Vagina (tissue), 2 donors: ENCODE data around the gene ATP8A2. TPM values are rescaled to one million over a fixed set of nuclear protein-coding genes. Genes with fewer than 3 reads are reported as not detected.

Experiments
- DNase-seq, 2 donors: peaks; one replicate each; pipeline ENCODE4 v3.0.0-alpha.2; 2017; ENCODE audit errors: extremely low spot score in 2 of 2
- H3K27ac ChIP-seq: fragments of 200-600 bp; sonication (generic); one replicate; pipeline ENCODE4 v1.5.1; 2019
- H3K27me3 ChIP-seq: fragments of 200-600 bp; sonication (generic); one replicate; pipeline ENCODE4 v1.5.1; 2019
- H3K36me3 ChIP-seq, 2 donors: fragments of 200-600 bp; sonication (generic); one replicate each; pipeline ENCODE4 v1.5.1; 2017 to 2019
- H3K4me1 ChIP-seq: fragments of 200-600 bp; sonication (generic); one replicate; pipeline ENCODE4 v1.5.1; 2019
- H3K4me3 ChIP-seq, 2 donors: fragments of 200-600 bp; sonication (generic); 1 replicate in 1 of 2; 2 replicates in 1 of 2; pipeline ENCODE4 v1.5.1; 2016 to 2019
- H3K9me3 ChIP-seq: fragments of 200-600 bp; sonication (generic); one replicate; pipeline ENCODE4 v1.5.1; 2019
- CTCF ChIP-seq, 3 experiments: fragments of 450-650 bp in 2 of 3; fragments of 200-600 bp in 1 of 3; sonication (generic) in 1 of 3; IDR thresholded peaks; one replicate each; pipeline ENCODE4 v1.5.1; 2017 to 2019; ENCODE audit warnings: antibody characterized with exemption in 3 of 3, mild to moderate bottlenecking in 2 of 3, moderate library complexity in 2 of 3
- POLR2A ChIP-seq, 2 donors: fragments of 450-650 bp; IDR thresholded peaks; one replicate each; pipeline ENCODE4 v1.6.1; 2017; ENCODE audit warnings: antibody characterized with exemption in 2 of 2, mild to moderate bottlenecking in 2 of 2, moderate library complexity in 2 of 2
- POLR2AphosphoS5 ChIP-seq, 2 donors: sonication (generic); formaldehyde crosslinking; IDR thresholded peaks; one replicate each; pipeline ENCODE4 v1.9.0; 2017; ENCODE audit warnings: antibody characterized with exemption in 2 of 2, mild to moderate bottlenecking in 2 of 2, low read depth in 1 of 2; ENCODE audit not compliant: insufficient read depth in 1 of 2
- intact Hi-C: fragments of 100-400 bp; cut with DNase I; formaldehyde crosslinking; loops from one replicate; pipeline ENCODE4 v1.15.1; 2023
- total RNA-seq: library from RNA; depleted of rRNA; stranded (reverse); fragments of >200 nt; gene quantifications from one replicate; pipeline ENCODE4 v1.2.3, GENCODE V29; 2016

The ATP8A2 gene
- total RNA-seq, 1 donor from 2014 or later: 1.5 TPM

DNA sequence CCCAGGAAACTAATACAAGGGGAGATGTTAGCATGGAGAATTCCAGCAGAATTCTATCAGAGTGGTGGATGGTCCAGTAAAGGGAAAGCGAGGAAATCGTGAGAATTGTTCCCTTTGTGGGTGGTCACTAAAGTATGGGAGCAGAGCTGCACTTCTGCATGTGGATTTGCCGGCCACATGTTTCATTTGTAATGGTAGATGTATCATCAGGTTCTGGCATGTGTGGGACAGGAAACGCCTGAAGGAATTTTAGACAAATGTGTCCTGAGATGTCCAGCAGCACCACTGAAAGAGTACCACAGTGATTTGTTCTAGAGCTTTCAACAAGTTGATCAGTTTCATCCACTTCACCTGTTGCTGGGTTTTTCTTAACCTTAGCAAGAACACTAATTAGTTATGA, 371.6 kb downstream of the ATP8A2 start:
- H3K4me1 ChIP-seq: no peaks in the 10 kb centered on the region
- H3K27me3 ChIP-seq: no peaks in the 10 kb centered on the region
- no peaks in the 10 kb centered on the region for H3K9me3 ChIP-seq
- H3K36me3 ChIP-seq: no peaks in the 10 kb centered on the region
- intact Hi-C loops: no loop called here
- H3K27ac ChIP-seq: no peak overlapping the region
- no peak for TF ChIP-seq CTCF (IDR thresholded peaks at IDR 0.05)
- TF ChIP-seq POLR2A (IDR thresholded peaks at IDR 0.05): no peak
- no peak for TF ChIP-seq POLR2AphosphoS5 (IDR thresholded peaks at IDR 0.05; ENCODE audit: insufficient read depth in 1 of 2, low read depth in 1 of 2)
- H3K4me3 ChIP-seq: no peak overlapping the region
- no peak for DNase-seq

DNA sequence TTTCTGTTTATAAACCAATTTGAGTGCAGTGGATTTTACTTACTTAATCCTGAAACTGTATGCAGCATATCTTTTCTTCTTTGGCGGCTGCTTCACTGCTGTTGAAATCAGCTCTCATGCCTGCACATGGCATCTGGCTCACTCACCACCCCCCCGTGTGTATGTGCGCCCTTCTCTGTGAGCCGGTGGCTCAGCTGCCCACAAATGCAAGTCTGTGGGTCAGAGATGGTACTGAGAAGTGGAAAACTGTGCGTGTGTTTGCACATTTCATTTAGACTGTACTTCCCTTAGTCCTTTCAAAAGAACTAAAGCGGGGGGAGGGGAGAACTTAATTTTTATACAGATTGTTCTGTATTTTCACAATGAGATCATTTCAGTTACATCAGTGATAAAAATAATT, 372.4 kb downstream of the ATP8A2 start:
- intact Hi-C loops: no loop called here
- Histone ChIP-seq H3K27ac (no peak overlapping the region), H3K27me3 (no peaks in the 10 kb centered on the region), H3K36me3 (no peaks in the 10 kb centered on the region), H3K4me1 (no peaks in the 10 kb centered on the region), H3K4me3 (no peak overlapping the region), H3K9me3 (no peaks in the 10 kb centered on the region)
- no peak for DNase-seq
- TF ChIP-seq CTCF (IDR thresholded peaks at IDR 0.05) (no peak), POLR2A (IDR thresholded peaks at IDR 0.05) (no peak), POLR2AphosphoS5 (IDR thresholded peaks at IDR 0.05; ENCODE audit: insufficient read depth in 1 of 2, low read depth in 1 of 2) (no peak)

- no peaks in the 10 kb centered on the region for H3K9me3 ChIP-seq
- TF ChIP-seq POLR2AphosphoS5 (IDR thresholded peaks at IDR 0.05; ENCODE audit: insufficient read depth in 1 of 2, low read depth in 1 of 2) (no peak), CTCF (IDR thresholded peaks at IDR 0.05) (no peak), POLR2A (IDR thresholded peaks at IDR 0.05) (no peak)
- DNase-seq: no peak
- no peak overlapping the region for H3K4me3 ChIP-seq
- no peaks in the 10 kb centered on the region for H3K27me3 ChIP-seq
- H3K36me3 ChIP-seq: no peaks in the 10 kb centered on the region
- H3K4me1 ChIP-seq: no peaks in the 10 kb centered on the region
- no peak overlapping the region for H3K27ac ChIP-seq
- intact Hi-C loops: no loop called here
These were observed 374.4 kb downstream of the ATP8A2 start for GRCh38 chr13:25746131-25746530.

GRCh38 chr13:25752957-25753551, 381.3 kb downstream of the ATP8A2 start:
- Histone ChIP-seq H3K4me1 (peaks cover 11% of the 10 kb centered on the region), H3K4me3 (no peak overlapping the region), H3K9me3 (no peaks in the 10 kb centered on the region), H3K27ac (no peak overlapping the region), H3K36me3 (no peaks in the 10 kb centered on the region), H3K27me3 (no peaks in the 10 kb centered on the region)
- TF ChIP-seq POLR2AphosphoS5 (IDR thresholded peaks at IDR 0.05; ENCODE audit: insufficient read depth in 1 of 2, low read depth in 1 of 2): no peak
- TF ChIP-seq CTCF (IDR thresholded peaks at IDR 0.05): no peak
- TF ChIP-seq POLR2A (IDR thresholded peaks at IDR 0.05): no peak
- DNase-seq: no peak
- intact Hi-C loops: no loop called here

GRCh38 chr13:25753976-25754375, 382.2 kb downstream of the ATP8A2 start:
- Histone ChIP-seq H3K9me3 (no peaks in the 10 kb centered on the region), H3K27ac (no peak overlapping the region), H3K36me3 (no peaks in the 10 kb centered on the region), H3K27me3 (no peaks in the 10 kb centered on the region), H3K4me1 (peaks cover 11% of the 10 kb centered on the region), H3K4me3 (no peak overlapping the region)
- TF ChIP-seq POLR2A (IDR thresholded peaks at IDR 0.05) (no peak), POLR2AphosphoS5 (IDR thresholded peaks at IDR 0.05; ENCODE audit: insufficient read depth in 1 of 2, low read depth in 1 of 2) (no peak), CTCF (IDR thresholded peaks at IDR 0.05) (no peak)
- intact Hi-C loops: no loop called here
- DNase-seq: no peak
